ENCODE measurements around the gene TMOD1. TPM values are rescaled to one million over a fixed set of nuclear protein-coding genes. Genes with fewer than 3 reads are reported as not detected.

Gene TMOD1
- total and polyA plus RNA-seq, 9 of the 15 experiments (the other 6 are each of a cell fraction or from before 2014, with no cell fraction given): 7.1 to 41.2 (median 14.2) TPM

DNA sequence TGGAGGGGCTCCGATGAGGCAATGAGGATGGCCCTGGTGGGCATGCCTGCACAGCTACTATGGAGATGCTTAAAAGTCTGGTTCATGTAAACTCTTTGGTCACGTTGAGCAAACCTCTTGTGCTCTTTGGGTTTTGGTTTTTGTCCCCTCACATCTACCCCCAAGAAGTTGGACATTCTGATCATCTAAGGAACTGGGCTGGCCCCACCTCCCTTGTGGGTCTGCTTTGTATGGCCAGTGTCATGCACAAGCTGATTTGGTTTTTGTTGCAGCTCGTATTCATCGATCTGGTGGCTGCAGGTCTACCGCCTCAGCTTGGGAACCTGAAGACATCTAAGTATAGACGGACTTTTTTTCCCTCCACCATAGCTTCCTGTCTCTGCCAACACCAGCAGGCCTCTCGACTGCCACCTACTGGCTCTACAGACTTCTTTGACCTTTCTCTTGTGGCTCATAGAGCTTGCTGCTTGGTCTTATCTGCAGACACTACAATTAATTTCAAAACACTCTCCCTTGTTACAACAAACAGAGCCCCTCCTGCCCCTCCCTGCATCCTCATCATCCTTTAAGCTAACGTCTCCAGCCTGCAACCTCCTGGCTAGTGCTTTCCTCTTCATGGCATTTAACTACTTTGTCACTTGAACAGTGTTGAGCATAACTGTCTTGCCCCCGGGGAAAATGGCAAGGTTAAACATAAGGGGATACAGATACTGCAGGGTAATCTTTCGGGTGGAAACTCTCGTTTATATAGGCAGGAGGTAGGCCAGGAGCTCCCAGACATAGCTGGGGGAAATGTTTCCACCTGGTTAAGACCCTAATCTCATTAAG, 97.2 kb downstream of the TMOD1 start (continued):
- TF ChIP-seq, protein P1, sequence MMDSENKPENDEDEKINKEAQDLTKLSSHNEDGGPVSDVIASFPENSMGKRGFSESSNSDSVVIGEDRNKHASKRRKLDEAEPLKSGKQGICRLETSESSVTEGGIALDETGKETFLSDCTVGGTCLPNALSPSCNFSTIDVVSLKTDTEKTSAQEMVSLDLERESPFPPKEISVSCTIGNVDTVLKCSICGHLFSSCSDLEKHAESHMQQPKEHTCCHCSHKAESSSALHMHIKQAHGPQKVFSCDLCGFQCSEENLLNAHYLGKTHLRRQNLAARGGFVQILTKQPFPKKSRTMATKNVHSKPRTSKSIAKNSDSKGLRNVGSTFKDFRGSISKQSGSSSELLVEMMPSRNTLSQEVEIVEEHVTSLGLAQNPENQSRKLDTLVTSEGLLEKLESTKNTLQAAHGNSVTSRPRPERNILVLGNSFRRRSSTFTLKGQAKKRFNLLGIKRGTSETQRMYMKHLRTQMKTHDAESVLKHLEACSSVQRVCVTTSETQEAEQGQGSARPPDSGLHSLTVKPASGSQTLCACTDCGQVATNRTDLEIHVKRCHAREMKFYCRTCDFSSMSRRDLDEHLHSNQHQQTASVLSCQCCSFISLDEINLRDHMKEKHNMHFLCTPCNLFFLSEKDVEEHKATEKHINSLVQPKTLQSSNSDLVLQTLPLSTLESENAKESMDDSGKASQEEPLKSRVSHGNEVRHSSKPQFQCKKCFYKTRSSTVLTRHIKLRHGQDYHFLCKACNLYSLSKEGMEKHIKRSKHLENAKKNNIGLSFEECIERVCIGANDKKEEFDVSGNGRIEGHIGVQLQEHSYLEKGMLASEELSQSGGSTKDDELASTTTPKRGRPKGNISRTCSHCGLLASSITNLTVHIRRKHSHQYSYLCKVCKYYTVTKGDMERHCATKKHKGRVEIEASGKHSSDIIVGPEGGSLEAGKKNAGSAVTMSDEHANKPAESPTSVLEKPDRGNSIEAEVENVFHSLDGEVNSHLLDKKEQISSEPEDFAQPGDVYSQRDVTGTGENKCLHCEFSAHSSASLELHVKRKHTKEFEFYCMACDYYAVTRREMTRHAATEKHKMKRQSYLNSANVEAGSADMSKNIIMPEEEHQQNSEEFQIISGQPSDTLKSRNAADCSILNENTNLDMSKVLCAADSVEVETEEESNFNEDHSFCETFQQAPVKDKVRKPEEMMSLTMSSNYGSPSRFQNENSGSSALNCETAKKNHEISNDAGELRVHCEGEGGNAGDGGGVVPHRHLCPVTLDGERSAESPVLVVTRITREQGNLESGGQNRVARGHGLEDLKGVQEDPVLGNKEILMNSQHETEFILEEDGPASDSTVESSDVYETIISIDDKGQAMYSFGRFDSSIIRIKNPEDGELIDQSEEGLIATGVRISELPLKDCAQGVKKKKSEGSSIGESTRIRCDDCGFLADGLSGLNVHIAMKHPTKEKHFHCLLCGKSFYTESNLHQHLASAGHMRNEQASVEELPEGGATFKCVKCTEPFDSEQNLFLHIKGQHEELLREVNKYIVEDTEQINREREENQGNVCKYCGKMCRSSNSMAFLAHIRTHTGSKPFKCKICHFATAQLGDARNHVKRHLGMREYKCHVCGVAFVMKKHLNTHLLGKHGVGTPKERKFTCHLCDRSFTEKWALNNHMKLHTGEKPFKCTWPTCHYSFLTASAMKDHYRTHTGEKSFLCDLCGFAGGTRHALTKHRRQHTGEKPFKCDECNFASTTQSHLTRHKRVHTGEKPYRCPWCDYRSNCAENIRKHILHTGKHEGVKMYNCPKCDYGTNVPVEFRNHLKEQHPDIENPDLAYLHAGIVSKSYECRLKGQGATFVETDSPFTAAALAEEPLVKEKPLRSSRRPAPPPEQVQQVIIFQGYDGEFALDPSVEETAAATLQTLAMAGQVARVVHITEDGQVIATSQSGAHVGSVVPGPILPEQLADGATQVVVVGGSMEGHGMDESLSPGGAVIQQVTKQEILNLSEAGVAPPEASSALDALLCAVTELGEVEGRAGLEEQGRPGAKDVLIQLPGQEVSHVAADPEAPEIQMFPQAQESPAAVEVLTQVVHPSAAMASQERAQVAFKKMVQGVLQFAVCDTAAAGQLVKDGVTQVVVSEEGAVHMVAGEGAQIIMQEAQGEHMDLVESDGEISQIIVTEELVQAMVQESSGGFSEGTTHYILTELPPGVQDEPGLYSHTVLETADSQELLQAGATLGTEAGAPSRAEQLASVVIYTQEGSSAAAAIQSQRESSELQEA (IDR thresholded peaks at IDR 0.05; ENCODE audit: low read depth): no peak
- no peak for TF ChIP-seq GABPB2 (CRISPR knock-in tag; conservative IDR thresholded peaks at IDR 0.05)
- TF ChIP-seq, protein P2, sequence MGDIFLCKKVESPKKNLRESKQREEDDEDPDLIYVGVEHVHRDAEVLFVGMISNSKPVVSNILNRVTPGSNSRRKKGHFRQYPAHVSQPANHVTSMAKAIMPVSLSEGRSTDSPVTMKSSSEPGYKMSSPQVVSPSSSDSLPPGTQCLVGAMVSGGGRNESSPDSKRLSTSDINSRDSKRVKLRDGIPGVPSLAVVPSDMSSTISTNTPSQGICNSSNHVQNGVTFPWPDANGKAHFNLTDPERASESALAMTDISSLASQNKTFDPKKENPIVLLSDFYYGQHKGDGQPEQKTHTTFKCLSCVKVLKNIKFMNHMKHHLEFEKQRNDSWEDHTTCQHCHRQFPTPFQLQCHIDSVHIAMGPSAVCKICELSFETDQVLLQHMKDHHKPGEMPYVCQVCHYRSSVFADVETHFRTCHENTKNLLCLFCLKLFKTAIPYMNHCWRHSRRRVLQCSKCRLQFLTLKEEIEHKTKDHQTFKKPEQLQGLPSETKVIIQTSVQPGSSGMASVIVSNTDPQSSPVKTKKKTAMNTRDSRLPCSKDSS (IDR thresholded peaks at IDR 0.05; ENCODE audit: low read depth, partially characterized antibody): no peak
- no peak for TF ChIP-seq ZNF274 (IDR thresholded peaks at IDR 0.05; ENCODE audit: borderline replicate concordance, low read depth, low read length)

Data from K562 (cell line).